Lower lobe of right lung (tissue), 2 donors: Measurements from ENCODE around the gene DIO1. TPM values are rescaled to one million over a fixed set of nuclear protein-coding genes. Genes with fewer than 3 reads are reported as not detected.

Experiments
- ATAC-seq, 2 donors: fragments of 200-7000 bp; cut with Tn5 transposase; one replicate each; pipeline ENCODE4 v1.9.1; 2020 to 2022; ENCODE audit warnings: mild to moderate bottlenecking in 2 of 2, moderate library complexity in 2 of 2
- DNase-seq: peaks from one replicate; pipeline ENCODE4 v3.0.0-alpha.2; 2020
- H3K27ac ChIP-seq: fragments of 200-600 bp; one replicate; pipeline ENCODE4 v1.8.0; 2022
- H3K27me3 ChIP-seq: fragments of 200-600 bp; one replicate; pipeline ENCODE4 v1.8.0; 2022; ENCODE audit warnings: low read depth
- H3K36me3 ChIP-seq: fragments of 200-600 bp; one replicate; pipeline ENCODE4 v1.8.0; 2022; ENCODE audit warnings: mild to moderate bottlenecking
- H3K4me1 ChIP-seq: fragments of 200-600 bp; one replicate; pipeline ENCODE4 v1.8.0; 2022
- H3K4me3 ChIP-seq: fragments of 200-600 bp; one replicate; pipeline ENCODE4 v1.8.0; 2022; ENCODE audit warnings: mild to moderate bottlenecking
- H3K9me3 ChIP-seq: fragments of 200-600 bp; one replicate; pipeline ENCODE4 v1.8.0; 2022
- CTCF ChIP-seq: fragments of 200-600 bp; IDR thresholded peaks from one replicate; pipeline ENCODE4 v1.8.0; 2022; ENCODE audit warnings: antibody characterized with exemption, mild to moderate bottlenecking
- intact Hi-C: fragments of 100-400 bp; cut with DNase I; formaldehyde crosslinking; loops from one replicate; pipeline ENCODE4 v1.11.0; 2022
- total RNA-seq: library from RNA; stranded (reverse); fragmentation: NEBNext Ultra II Directional; extraction: Animal tissue kit (Norgen Biotek cat#: 25700); gene quantifications from one replicate; pipeline ENCODE4 v1.2.1, GENCODE V29; 2021
- donor health status: DM: no; HTN: yes; CAD: no; lungs with severe emphysema.

The DIO1 gene
- total RNA-seq, 1 donor from 2014 or later: not detected

- intact Hi-C loops: no loop called here
- ATAC-seq (no peak), DNase-seq (no peak)
- Histone ChIP-seq H3K4me1 (peaks cover 26% of the 10 kb centered on the region), H3K9me3 (no peaks in the 10 kb centered on the region), H3K36me3 (peaks cover 13% of the 10 kb centered on the region), H3K27ac (peak overlapping the region; percentile 82), H3K4me3 (no peak overlapping the region), H3K27me3 (no peaks in the 10 kb centered on the region)
- no peak for TF ChIP-seq CTCF
Measured at GRCh38 chr1:53891018-53891417, 3.0 kb upstream of the DIO1 start.

- DNase-seq (no peak), ATAC-seq (no peak)
- Histone ChIP-seq H3K9me3 (no peaks in the 10 kb centered on the region), H3K27ac (no peak overlapping the region), H3K27me3 (no peaks in the 10 kb centered on the region), H3K36me3 (peaks cover 10% of the 10 kb centered on the region), H3K4me3 (no peak overlapping the region), H3K4me1 (peaks cover 30% of the 10 kb centered on the region)
- no peak for TF ChIP-seq CTCF
- intact Hi-C loops: no loop called here
Measured at GRCh38 chr1:53891678-53892077, 2.3 kb upstream of the DIO1 start.

- no peak overlapping the region for H3K4me3 ChIP-seq
- intact Hi-C loops: no loop called here
- ATAC-seq (peak; percentile 19 to 58), DNase-seq (peak; percentile 67)
- H3K27me3 ChIP-seq: no peaks in the 10 kb centered on the region
- H3K4me1 ChIP-seq: peaks cover 39% of the 10 kb centered on the region
- H3K27ac ChIP-seq: peak overlapping the region; percentile 65
- H3K9me3 ChIP-seq: no peaks in the 10 kb centered on the region
- TF ChIP-seq CTCF: no peak
- peaks cover 4% of the 10 kb centered on the region for H3K36me3 ChIP-seq
Measured at GRCh38 chr1:53892911-53893310, 1.1 kb upstream of the DIO1 start.

- H3K9me3 ChIP-seq: no peaks in the 10 kb centered on the region
- TF ChIP-seq CTCF: no peak
- peaks cover 25% of the 10 kb centered on the region for H3K4me1 ChIP-seq
- no peak overlapping the region for H3K4me3 ChIP-seq
- ATAC-seq: no peak
- intact Hi-C loops: no loop called here
- no peak overlapping the region for H3K27ac ChIP-seq
- no peak for DNase-seq
- H3K27me3 ChIP-seq: no peaks in the 10 kb centered on the region
- H3K36me3 ChIP-seq: no peaks in the 10 kb centered on the region
Measured at GRCh38 chr1:53894644-53895043, 657 bp downstream of the DIO1 start.

- intact Hi-C loops: no loop called here
- no peak for ATAC-seq
Measured at GRCh38 chr1:53895421-53895820, 1.4 kb downstream of the DIO1 start.

More at GRCh38 chr1:53895421-53895820, 1.4 kb downstream of the DIO1 start:
- no peaks in the 10 kb centered on the region for H3K36me3 ChIP-seq
- DNase-seq: no peak
- peaks cover 21% of the 10 kb centered on the region for H3K4me1 ChIP-seq
- no peak for TF ChIP-seq CTCF
- no peaks in the 10 kb centered on the region for H3K9me3 ChIP-seq
- no peak overlapping the region for H3K4me3 ChIP-seq
- no peaks in the 10 kb centered on the region for H3K27me3 ChIP-seq
- H3K27ac ChIP-seq: no peak overlapping the region
